B cell (primary cell): ENCODE results near the gene XPO1.

Experiments
- EZH2 ChIP-seq: IDR thresholded peaks from 2 replicates; pipeline ENCODE4 v1.6.1; 2012; ENCODE audit warnings: borderline replicate concordance, low read depth, mild to moderate bottlenecking, moderate library complexity, low read length; ENCODE audit not compliant: insufficient read depth, poor library complexity, severe bottlenecking
- TF ChIP-seq, protein P1 (sequence below): fragments of 200-600 bp; IDR thresholded peaks from one replicate; pipeline ENCODE4 v1.8.0; 2022; ENCODE audit warnings: antibody characterized with exemption, mild to moderate bottlenecking

DNA sequence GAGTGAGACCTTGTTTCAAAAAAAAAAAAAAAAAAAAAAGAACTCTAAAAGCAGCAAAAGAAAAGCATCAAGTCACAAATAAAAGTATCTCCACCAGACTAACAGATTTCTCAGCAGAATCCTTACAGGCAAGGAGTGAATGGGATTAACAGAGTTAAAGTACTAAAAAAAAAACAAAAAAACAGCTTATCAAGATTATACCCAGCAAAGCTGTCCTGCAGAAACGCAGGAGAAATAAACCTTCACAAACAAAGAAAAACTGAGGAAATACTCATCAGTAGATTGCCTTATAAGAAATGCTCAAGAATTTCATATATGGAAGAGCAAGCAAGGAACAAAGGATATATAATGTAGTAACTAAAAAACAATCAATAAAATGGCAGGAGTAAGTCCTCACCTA is 102.9 kb downstream of the XPO1 start:
- TF ChIP-seq, protein P1, sequence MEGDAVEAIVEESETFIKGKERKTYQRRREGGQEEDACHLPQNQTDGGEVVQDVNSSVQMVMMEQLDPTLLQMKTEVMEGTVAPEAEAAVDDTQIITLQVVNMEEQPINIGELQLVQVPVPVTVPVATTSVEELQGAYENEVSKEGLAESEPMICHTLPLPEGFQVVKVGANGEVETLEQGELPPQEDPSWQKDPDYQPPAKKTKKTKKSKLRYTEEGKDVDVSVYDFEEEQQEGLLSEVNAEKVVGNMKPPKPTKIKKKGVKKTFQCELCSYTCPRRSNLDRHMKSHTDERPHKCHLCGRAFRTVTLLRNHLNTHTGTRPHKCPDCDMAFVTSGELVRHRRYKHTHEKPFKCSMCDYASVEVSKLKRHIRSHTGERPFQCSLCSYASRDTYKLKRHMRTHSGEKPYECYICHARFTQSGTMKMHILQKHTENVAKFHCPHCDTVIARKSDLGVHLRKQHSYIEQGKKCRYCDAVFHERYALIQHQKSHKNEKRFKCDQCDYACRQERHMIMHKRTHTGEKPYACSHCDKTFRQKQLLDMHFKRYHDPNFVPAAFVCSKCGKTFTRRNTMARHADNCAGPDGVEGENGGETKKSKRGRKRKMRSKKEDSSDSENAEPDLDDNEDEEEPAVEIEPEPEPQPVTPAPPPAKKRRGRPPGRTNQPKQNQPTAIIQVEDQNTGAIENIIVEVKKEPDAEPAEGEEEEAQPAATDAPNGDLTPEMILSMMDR: no peak
- no peak for TF ChIP-seq EZH2
